SK-N-SH (cell line): ENCODE results near the gene DCAF6.

Experiments used
- CTCF ChIP-seq: fragments of 200-600 bp; sonication (generic); IDR thresholded peaks from 2 replicates; pipeline ENCODE4 v1.6.1; 2017; ENCODE audit warnings: antibody characterized with exemption, mild to moderate bottlenecking, moderate library complexity
- RAD21 ChIP-seq: IDR thresholded peaks from 2 replicates; pipeline ENCODE4 v1.6.1; 2012; ENCODE audit warnings: mild to moderate bottlenecking, low read length
- TAF1 ChIP-seq: IDR thresholded peaks from 2 replicates; pipeline ENCODE4 v1.6.1; 2012; ENCODE audit warnings: low read depth, mild to moderate bottlenecking, low read length, moderate library complexity, borderline replicate concordance
- USF2 ChIP-seq: fragments of 150-350 bp; IDR thresholded peaks from 2 replicates; pipeline ENCODE4 v1.6.1; 2017; ENCODE audit warnings: antibody characterized with exemption, low read length, low read depth, borderline replicate concordance

GRCh38 chr1:167943541-167943940 lies 7.1 kb downstream of the DCAF6 start:
- TF ChIP-seq TAF1 (no peak), RAD21 (no peak), CTCF (no peak), USF2 (no peak)
